GM12864 (cell line): ENCODE data around the gene TCF7L2.

Source experiments
- DNase-seq: peaks from one replicate; pipeline ENCODE4 v3.0.0-alpha.2; 2011; ENCODE audit warnings: low read depth
- H3K4me3 ChIP-seq: 2 replicates; pipeline ENCODE4 v1.5.1; 2011; ENCODE audit warnings: mild to moderate bottlenecking, low read depth, low read length, control low read depth
- CTCF ChIP-seq: IDR thresholded peaks from 2 replicates; pipeline ENCODE4 v1.5.1; 2011; ENCODE audit warnings: low read depth, mild to moderate bottlenecking, moderate library complexity, low read length, control low read depth, inconsistent platforms; ENCODE audit errors: missing control alignments

The TCF7L2 gene

GRCh38 chr10:113001599-113002448 lies 51.8 kb downstream of the TCF7L2 start:
- TF ChIP-seq CTCF: no peak
- no peak overlapping the region for H3K4me3 ChIP-seq
- DNase-seq: no peak

GRCh38 chr10:113002449-113002777 lies 52.4 kb downstream of the TCF7L2 start:
- no peak for DNase-seq
- no peak for TF ChIP-seq CTCF
- no peak overlapping the region for H3K4me3 ChIP-seq

GRCh38 chr10:113003052-113003451 lies 53.0 kb downstream of the TCF7L2 start:
- no peak for TF ChIP-seq CTCF
- no peak for DNase-seq
- H3K4me3 ChIP-seq: no peak overlapping the region

- TF ChIP-seq CTCF: no peak
- H3K4me3 ChIP-seq: no peak overlapping the region
- no peak for DNase-seq
Measured at GRCh38 chr10:113004069-113004618, 54.1 kb downstream of the TCF7L2 start.

- no peak overlapping the region for H3K4me3 ChIP-seq
- TF ChIP-seq CTCF: no peak
- DNase-seq: no peak
Measured at GRCh38 chr10:113005380-113005779, 55.3 kb downstream of the TCF7L2 start.

GRCh38 chr10:113006656-113007342 lies 56.8 kb downstream of the TCF7L2 start:
- no peak for DNase-seq

More at GRCh38 chr10:113006656-113007342, 56.8 kb downstream of the TCF7L2 start:
- no peak overlapping the region for H3K4me3 ChIP-seq
- no peak for TF ChIP-seq CTCF
